Measurements from ENCODE around the gene S100A6. TPM values are rescaled to one million over a fixed set of nuclear protein-coding genes. Genes with fewer than 3 reads are reported as not detected.

Gene S100A6
- polyA plus RNA-seq, 1 donor from 2014 or later: 397 TPM

DNA sequence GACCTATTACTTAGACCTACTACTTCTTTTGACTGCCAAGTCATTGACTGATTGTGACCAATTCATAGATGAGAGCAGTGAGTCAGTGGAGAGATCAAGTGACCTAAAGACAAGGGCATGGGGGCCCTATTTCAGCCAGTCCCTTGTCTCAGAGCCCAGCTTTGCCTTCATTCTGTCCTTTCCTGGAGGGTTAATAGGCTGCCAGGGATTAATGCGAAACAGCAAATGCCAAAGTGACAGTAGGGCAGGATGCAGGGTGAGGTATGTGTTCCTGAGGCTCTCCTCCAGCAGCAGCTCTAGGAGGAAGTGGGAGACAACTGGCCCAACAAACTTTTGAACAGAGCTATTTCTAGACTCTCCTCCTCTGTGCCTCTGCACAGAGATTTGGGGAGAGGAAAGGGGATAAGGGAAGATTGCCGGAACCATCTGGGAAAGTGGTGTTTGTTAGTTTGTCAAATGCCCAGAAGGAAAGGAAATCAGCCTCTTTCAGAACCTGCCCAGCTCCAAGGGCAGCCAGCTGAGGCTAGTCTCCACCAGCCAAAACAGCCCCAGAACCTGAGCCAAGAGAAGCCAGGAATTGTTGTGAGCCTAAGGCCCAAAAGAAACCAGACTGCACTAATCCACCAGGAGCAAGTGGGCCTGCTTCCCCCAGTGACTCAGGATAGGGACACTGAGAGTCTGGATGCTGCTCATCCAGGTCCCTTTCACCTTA, 18.2 kb upstream of the S100A6 start:
- Mint-ChIP-seq H3K4me1 (peaks cover 0 to 4% (median 3%) of the 10 kb centered on the region in 3 donors), H3K4me3 (no peak overlapping the region), H3K27ac (no peak overlapping the region), H3K27me3 (peaks cover 6% of the 10 kb centered on the region), H3K36me3 (no peaks in the 10 kb centered on the region), H3K9me3 (no peaks in the 10 kb centered on the region)

DNA sequence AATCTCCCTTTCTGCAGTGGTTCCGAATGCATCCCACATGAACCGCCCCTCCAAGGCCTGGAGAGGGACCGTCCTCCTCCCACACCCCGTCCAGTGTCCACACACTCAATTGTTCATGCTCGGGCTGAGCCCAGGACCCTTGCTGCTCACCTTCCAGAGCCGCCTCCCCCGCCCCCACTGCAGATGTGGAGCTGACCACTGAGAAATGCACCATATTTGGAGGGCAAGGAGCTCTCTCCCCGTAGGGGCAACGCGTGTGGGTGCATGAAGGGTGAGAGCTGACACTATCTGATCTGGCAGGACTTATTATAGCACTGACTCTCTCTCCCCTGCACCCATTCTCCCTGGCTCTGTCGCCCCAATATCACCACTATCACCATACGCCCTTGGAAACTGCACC, 17.3 kb upstream of the S100A6 start:
- Mint-ChIP-seq H3K27ac (no peak overlapping the region), H3K9me3 (no peaks in the 10 kb centered on the region), H3K36me3 (no peaks in the 10 kb centered on the region)

DNA sequence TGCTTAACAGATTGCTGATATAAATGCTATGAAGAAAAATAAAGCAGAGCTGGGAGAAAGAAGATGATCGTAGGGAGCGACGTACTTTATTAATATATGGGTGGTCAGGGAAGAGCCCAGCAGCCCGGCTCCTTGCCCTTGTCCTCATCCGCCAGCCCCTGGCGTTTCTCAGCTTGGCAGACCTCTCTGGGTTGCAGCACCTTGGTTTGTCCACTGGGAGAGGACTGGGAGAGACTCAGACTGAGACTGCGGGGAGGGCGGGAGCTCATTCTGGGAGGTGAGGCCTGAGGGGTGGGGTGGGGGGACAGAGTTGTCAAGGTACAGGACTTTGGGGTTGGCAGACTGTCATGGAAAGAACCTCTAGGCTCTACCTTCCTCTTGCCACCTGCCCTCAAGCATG, 16.5 kb upstream of the S100A6 start:
- Mint-ChIP-seq H3K4me1 (peaks cover 0 to 7% (median 5%) of the 10 kb centered on the region in 3 donors), H3K36me3 (no peaks in the 10 kb centered on the region), H3K4me3 (no peak overlapping the region), H3K27me3 (peaks cover 6% of the 10 kb centered on the region), H3K9me3 (no peaks in the 10 kb centered on the region), H3K27ac (no peak overlapping the region)

More for the DNA sequence above, 17.3 kb upstream of the S100A6 start:
- H3K4me3 Mint-ChIP-seq: no peak overlapping the region
- H3K4me1 Mint-ChIP-seq: peaks cover 0 to 7% (median 5%) of the 10 kb centered on the region in 3 donors
- peaks cover 6% of the 10 kb centered on the region for H3K27me3 Mint-ChIP-seq

DNA sequence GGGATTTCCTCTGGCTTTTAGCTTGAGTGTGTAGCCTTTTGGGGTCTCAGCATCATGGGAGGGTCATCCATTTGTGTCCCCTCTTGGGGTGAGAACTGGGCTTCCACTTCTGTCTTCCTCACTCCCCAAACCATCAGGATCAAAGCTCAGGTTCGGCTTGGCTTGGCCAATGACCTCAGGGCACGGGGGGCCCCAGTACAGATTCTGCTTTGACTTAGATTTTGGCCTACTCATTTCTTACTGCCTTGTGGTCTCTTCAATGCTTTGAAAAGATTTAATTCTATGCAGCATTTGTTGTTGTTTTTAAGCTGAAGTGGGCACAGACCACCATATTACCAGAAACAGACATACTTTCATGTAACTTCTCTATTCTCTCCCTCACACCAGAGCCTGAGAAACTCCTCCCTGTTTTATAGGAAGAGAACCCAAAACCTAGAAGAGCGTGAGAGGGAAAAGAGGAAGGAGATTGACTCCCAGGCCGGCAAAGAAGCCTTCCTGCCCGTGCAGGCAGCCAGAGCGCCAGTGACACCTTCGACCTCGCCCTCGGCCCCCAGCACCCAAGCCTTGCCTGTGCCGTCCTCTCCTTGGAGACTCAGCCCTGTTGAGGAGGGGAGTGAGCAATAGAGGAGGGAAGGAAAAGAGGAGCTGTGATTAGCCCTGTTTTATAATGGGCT, 15.2 kb upstream of the S100A6 start:
- H3K36me3 Mint-ChIP-seq: no peaks in the 10 kb centered on the region
- H3K27ac Mint-ChIP-seq: no peak overlapping the region
- H3K4me1 Mint-ChIP-seq: peaks cover under 1 to 8% (median 8%) of the 10 kb centered on the region in 3 donors
- H3K4me3 Mint-ChIP-seq: no peak overlapping the region
- H3K9me3 Mint-ChIP-seq: no peaks in the 10 kb centered on the region
- peaks cover 6% of the 10 kb centered on the region for H3K27me3 Mint-ChIP-seq

DNA sequence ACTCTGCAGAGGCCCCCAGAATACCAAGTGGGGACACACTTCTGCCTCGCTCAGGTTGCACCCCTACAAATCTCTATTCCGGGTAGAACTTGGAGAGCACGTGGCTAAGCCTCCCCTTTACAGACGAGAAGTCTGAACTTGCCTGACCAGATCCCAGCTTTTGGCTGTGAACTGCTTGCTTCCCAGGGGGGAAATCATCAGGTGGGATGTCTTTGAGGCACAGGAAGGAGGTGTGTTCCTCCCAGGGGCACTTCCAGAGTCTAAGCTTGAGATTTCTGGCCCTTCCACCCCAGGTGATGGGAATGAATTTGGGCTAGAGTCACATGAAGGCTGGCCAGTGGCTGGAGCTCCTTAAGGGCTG, 14.6 kb upstream of the S100A6 start:
- Mint-ChIP-seq H3K36me3 (peaks cover 1% of the 10 kb centered on the region), H3K4me3 (peak overlapping the region in 1 of 4 donors; percentile 47), H3K9me3 (no peaks in the 10 kb centered on the region), H3K27me3 (peaks cover 6% of the 10 kb centered on the region), H3K4me1 (peaks cover 6 to 14% (median 14%) of the 10 kb centered on the region in 3 donors), H3K27ac (no peak overlapping the region)

DNA sequence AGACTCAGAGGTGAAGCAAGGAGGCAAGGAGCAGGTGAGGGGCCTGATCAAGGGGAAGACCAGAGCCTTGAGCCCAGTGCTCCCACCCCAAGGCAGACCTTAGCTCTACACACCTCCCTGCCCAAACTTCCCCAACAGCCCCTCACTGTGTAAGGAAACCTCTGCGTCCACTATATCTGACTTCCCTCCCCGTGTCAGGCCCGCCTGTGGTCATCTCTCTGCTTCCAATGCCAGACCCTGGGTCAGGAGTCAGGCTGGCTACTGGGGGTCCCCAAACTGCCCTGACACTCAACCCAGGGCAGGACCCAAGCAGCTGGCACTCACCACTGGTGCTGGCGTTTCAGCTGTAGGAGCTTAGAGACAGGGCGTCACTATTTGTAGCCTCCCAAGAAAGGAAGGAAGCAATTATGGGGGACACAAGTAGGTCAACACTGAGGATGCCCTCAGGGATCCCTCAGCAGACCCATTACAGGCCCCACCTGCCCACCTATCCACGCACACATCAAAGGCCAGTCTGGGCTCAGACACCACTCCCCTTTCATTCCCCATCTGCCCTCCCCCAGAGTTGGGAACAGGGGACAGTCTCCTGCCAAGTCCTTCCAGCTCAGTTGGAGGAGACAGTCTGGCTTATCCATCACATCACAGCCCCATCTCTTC, 14.1 kb upstream of the S100A6 start:
- Mint-ChIP-seq H3K27ac (no peak overlapping the region), H3K27me3 (peaks cover 6% of the 10 kb centered on the region), H3K4me1 (peaks cover 10 to 19% (median 19%) of the 10 kb centered on the region in 3 donors), H3K4me3 (peak overlapping the region in 1 of 4 donors; percentile 47), H3K9me3 (no peaks in the 10 kb centered on the region), H3K36me3 (peaks cover 3% of the 10 kb centered on the region)

DNA sequence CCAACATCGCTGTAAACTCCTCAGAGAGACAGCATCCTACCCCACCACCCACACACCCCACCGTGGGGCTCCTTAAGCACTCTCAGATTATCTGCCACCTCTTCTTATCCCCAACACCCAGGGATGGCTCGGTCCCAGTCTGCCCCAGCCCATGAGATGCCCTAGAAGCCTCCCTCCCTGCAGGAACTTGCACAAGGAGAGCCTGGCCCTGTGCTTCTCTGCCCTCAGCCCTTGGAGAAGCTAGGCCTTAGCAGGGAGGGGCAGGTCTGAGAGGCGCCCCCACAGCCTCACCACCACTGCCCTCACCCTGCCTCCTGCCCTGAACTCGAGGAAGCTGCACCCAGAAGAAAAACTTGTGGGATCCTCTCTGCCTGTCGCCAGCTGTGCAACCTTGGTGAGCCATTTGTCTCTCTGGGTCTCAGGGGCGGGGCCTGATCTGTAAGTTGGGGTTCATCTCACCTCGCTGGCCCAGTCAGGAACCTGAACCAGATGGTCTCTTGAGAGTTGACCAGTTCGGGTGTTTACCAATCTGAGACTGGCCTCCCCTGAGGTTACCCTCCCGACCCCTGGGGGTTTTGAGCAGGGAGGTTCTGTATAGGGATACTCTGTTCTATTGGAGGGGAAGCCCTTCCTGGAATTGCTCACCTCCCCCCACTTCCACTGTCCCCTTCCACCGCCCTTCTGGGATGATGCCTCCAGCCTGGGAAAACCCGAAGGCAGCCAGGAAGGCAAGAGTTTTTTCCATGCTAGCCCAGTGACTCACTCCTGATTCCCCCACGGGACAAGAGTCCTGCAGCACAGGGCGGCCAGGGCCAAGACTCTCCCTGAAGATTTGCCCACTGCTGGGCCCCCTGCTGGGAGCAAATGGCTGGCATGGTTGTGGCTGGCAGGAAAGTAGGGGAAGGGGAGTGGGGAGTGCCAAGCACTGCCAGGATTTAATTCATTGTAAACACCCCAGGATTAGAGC, 13.2 kb upstream of the S100A6 start, which contains the start of gene S100A3:
TSS of gene S100A3 (minus strand) at position 537 of the 967 bp plus-strand sequence. CDS start 773 bp downstream, outside the sequence.
- peak within 1 kb of the TSS in 1 of 3 donors; percentile 50 for H3K27ac Mint-ChIP-seq
- H3K36me3 Mint-ChIP-seq: peaks cover 4% of the 10 kb centered on the region
- peaks cover 6% of the 10 kb centered on the region for H3K27me3 Mint-ChIP-seq
- H3K4me1 Mint-ChIP-seq: peaks cover 10 to 26% (median 24%) of the 10 kb centered on the region in 3 donors
- peak within 1 kb of the TSS in 1 of 4 donors; percentile 39 for H3K4me3 Mint-ChIP-seq
- H3K9me3 Mint-ChIP-seq: no peaks in the 10 kb centered on the region

DNA sequence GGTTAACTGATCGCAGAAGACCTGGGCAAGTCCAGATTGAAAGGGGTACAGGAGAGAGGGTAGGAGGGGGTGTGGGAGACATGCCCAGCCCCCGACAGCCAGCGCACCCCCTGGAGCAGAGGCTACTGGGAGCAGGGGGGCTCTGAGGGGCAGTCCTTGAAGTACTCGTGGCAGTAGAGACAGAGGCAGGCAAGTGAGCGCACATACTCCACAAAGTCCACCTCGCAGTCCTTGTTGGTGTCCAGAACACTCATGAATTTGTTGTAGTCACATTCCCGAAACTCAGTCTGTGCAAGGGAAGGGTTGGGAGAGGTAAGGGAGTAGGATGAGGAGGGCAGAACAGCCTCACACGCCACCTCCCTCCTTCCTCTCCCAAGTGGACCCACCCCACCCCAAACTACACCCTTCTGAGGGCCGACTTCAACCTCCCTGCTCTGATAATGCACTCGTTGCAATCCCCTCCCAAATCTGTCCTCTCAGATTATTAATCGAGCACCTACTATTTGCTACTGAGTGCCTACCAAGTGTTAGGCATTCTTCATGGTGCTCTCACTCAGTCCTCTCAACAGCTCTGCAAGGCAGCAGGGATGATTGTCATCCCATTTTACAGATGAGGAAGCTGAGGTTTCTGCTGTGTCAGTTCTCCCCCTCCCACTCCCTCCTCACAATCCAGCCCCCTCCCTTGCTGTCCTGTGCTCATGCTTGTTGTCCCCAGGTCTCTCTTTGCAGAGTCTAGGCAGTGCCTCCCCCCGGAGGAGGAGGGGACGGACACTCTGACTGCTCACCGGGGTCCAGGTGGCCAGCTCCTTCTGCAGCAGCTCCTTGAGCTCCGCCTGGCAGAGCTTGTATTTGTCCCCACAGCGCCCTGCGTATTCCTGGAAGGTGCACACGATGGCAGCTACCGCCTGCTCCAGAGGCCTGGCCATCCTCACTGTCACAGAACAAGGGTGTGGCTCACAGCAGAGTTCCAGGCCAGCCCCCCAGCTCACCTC, 12.1 kb upstream of the S100A6 start:
- Mint-ChIP-seq H3K27ac (peak overlapping the region in 1 of 3 donors; percentile 25), H3K4me3 (peak overlapping the region in 1 of 4 donors; percentile 54), H3K27me3 (peaks cover 3% of the 10 kb centered on the region), H3K9me3 (no peaks in the 10 kb centered on the region), H3K4me1 (peaks cover 12 to 28% (median 26%) of the 10 kb centered on the region in 3 donors), H3K36me3 (peaks cover 12% of the 10 kb centered on the region)

DNA sequence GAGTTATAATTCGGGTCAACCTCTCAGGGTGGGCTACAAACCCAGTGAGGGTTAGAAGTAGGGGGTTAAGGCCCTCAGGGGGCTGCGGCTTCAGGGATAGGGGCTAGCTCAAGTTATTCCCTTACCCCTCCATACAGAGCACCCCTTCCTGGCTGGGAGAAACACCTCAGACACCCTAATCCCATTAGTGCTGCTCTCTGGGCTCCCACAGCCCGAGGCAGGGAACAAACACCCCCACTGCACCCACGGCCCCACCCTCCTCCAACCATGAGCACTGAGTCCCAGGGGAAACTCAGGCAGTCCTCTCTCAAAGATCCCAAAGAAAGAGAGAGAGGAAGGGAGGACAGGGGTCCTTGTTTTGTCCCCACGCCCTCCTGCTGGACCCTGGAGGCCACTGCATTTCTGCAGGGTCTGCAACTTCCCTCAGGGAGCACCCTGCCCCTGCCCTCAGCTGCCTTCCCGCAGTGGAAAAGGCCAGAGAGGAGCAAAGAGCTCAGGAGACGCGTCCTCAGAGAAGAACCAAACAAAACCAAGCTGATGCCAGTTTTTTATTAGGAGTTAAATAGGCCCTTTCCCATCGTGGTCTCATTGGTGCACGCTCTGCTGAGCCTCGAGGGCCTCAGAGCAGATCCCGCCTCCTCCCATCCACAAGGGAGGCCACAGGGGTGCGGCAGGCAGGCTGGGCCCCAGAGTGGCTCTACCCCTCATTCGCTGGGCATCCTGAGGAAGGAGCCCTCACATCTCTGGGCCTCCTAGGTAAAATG, 11.2 kb upstream of the S100A6 start:
- Mint-ChIP-seq H3K9me3 (no peaks in the 10 kb centered on the region), H3K27me3 (peaks cover 3% of the 10 kb centered on the region), H3K36me3 (peaks cover 12% of the 10 kb centered on the region), H3K4me3 (peak overlapping the region in 1 of 4 donors; percentile 41), H3K4me1 (peaks cover 16 to 32% (median 27%) of the 10 kb centered on the region in 3 donors), H3K27ac (peak overlapping the region in 1 of 3 donors; percentile 25)

DNA sequence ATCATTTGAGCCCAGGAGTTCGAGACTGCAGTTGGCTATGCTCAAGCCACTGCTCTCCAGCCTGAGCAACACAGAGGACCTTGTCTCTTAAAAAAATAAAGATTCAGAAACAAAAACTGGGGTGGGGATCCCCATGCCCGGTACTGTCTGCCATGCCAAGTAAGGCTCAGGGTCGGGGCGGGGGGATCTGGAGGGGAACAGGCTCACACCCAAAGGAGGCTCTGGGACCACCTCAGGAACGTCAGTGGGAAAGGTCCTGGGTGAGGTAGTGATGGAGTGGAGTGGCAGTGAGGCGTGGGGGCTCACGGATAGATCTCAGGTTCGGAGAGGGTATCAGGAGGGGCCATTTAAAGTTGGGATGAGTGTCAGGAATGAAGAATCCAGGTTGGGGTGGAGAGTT, 10.6 kb upstream of the S100A6 start:
- Mint-ChIP-seq H3K36me3 (peaks cover 12% of the 10 kb centered on the region), H3K4me1 (peaks cover 21 to 38% (median 33%) of the 10 kb centered on the region in 3 donors), H3K9me3 (no peaks in the 10 kb centered on the region), H3K27ac (peak overlapping the region in 2 of 3 donors; percentile 77 to 96), H3K27me3 (peaks cover 3% of the 10 kb centered on the region), H3K4me3 (peak overlapping the region in 2 of 4 donors; percentile 95 to 99)

DNA sequence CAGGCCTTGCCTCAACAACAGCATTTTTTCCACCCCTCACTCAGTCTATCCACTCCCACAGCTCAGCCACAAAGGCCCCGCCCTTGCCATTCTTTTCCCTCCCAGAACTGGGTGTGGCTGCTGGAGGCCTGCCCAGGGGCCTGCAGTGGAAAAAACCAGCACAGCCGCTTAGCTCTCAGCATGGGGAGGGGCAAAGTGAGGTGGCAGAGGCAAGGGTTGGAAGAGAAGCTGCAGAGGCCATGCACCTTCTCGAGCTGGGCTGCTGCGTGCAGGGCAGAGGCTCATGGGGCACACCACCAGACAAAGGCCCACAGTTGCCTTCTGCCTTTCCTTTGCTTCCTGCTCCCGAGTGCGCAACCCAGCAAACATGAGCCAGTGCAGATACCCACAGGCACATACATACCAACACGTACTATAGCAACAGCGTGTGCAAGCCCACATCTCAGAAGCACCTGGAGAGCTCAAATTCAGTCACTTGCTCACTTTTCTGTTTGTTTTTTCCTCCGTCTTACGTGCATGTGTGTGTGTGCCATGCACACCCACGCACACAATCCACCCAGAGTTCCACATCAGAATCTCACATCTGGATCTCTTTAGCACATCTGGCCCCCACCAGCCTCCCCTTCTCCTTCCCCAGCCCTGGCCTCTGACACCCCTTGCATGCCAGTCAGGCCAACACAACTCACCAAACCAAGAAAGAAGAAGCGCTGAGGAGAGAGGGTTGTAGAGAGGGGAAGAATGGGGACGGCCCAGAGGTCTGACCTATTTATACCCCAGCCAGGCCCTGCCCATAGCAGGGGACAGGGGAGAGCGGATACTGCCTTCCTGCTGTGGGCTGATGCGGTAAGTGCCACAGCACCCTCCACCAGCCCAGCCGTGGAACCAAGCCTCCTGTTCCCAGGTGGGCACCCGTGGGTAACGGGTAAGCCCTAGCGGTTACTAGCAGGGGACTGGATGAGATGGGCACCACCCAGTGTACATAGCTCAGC, 9.6 kb upstream of the S100A6 start, which contains the start of gene S100A4:
TSS of gene S100A4 (minus strand) at position 740 of the 989 bp plus-strand sequence. CDS start 1,012 bp downstream, outside the sequence.
- Mint-ChIP-seq H3K4me3 (peak within 1 kb of the TSS; percentile 92 to 99 (median 95)), H3K4me1 (peaks cover 27 to 48% (median 40%) of the 10 kb centered on the region in 3 donors), H3K27ac (peak within 1 kb of the TSS; percentile 77 to 96 (median 95)), H3K27me3 (peaks cover 3% of the 10 kb centered on the region), H3K9me3 (no peaks in the 10 kb centered on the region), H3K36me3 (peaks cover 12% of the 10 kb centered on the region)
